GM19025 (cell line): ENCODE data around the gene SYNDIG1.

Source experiments
- ATAC-seq: cut with Tn5 transposase; IDR thresholded peaks from one replicate; pipeline ENCODE4 v1.9.1; 2021; ENCODE audit warnings: mild to moderate bottlenecking, low read depth, moderate library complexity; ENCODE audit not compliant: unreplicated experiment

The SYNDIG1 gene

DNA sequence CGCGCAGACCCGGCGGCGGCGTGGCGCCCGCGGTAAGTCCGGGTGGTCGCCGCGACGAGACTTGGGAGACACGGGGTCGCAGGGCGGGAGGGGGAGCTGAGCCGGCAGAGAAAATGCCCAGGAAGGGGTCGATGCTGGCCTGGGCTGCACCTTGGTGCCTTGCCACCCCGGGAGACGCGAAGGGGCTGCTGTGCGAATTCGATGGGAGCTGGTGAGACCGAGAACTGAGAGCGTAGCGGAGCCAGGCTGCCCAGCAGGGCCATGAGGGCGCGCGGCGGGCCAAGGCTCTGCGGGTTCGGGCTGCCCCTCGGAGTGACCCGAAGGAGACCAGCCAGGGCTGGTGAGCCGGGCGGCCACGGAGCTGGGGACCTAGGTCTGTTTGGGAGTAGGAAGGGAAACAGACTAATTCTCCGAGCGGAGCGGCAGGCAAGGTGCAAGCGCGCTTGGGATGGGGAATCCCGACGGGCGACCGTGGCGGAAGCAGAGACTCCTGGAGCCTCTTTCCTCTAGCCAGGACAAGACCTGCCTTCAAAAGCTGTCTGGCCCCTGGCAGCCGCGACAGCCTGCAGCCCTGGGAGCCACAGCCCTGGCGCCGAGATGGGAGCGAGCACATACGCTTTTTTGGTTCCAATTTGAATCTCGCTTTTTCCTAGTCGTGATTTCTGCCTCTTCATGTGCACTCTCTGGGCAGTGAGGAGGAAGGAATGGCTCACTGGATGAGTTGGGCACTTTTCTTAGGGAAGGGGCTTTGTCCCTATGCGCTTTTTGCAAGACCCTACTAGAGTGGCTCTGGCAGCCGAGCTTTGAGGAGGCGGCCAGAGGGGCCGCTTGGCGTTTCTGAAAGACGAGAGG lies 691 bp downstream of the SYNDIG1 start:
- ATAC-seq, result no peak

DNA sequence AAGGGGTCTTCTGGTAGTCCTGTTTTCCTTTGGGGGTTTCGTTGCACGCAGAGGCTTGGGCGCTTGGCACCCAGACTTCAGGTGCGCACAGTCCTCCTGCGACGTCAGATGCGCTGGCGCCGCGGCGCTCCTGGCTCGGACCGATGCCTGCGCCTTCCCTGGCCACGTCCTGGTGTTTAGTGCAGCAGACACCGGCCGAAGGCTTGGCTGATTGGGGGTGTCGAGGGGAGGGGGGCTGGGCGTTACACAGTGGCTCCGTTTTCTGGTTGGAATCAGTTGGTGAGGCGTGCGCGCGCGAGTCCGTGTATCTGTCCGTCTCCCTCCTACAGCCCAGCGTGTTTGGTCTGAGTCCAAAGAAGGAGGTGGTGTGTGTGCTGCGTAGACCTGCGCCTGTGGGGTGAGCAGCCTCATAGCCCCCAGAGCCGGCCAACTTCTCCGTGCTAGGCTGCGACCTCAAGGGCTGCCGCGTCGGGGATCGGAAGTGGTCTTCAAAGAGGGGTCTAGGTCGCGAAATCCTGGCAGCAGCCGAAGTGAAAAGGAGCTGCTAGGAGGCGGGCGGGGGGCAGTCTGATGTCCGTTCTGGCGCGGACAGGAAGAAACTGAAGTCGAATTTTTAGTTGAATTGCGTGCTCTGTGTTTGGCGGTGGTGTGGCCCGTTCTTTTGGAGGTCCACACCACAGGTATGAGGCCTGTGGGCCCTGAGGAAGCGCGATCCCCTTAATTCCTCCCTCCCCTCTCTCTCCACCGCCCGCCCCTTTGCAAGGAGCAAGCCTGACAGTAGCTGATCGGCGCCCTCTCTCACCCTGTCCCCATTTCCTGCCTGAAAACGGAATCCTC lies 1.5 kb downstream of the SYNDIG1 start:
- no peak for ATAC-seq

DNA sequence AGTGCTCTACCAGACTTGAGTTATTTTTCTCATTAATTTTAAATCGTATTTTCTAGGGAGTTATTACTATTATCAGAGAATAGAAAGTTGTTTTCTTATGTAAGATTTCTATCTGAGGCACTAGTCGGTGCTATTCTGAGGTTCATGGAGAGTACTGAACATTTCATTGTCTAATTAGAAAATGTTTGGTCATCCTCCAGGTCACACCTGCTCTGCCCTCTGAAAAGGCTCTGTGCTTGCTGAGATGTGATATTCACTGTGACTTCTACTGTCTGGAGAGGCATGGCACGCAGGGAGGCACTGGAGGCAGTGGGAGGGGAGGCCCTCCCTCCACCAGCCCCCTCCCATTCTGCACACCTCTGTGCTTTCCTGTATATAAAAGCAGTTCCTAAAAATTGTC lies 3.0 kb downstream of the SYNDIG1 start:
- no peak for ATAC-seq

DNA sequence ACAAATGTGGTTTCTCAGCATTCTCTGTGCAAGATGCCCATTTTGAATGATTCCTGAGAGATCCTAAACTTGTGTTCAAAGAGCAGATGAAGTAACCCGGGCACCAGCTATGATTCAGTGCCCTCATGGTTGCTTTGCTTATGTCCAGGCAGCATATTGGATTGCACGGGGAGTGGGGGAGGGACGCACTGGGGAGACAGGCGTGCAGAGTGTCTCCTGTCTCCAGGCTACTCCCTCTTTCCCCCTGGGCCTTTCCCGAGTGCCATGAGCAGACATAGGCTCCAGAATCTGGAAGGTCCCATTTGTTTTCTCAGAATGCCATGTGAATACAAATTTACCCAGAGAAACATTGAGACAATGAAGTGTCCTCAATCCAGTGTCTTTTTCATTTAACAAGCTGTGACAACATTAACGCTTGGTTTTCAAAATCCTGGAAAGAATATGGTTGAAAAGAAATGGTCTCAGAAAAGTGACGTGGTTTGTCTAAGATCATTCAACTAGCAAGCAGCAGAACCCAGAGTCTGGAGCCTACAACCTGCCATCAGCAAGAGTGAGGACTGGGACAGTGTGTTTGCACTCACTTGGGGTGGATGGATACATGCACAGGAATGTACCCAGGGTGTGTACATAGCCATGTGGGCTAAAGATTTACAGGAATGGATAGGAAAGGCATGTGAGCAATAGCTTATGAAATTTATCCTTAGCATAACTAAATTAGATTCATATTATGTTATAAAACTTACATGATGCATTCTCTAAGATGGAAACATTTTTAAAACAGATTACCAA lies 4.2 kb downstream of the SYNDIG1 start:
- ATAC-seq, result no peak

DNA sequence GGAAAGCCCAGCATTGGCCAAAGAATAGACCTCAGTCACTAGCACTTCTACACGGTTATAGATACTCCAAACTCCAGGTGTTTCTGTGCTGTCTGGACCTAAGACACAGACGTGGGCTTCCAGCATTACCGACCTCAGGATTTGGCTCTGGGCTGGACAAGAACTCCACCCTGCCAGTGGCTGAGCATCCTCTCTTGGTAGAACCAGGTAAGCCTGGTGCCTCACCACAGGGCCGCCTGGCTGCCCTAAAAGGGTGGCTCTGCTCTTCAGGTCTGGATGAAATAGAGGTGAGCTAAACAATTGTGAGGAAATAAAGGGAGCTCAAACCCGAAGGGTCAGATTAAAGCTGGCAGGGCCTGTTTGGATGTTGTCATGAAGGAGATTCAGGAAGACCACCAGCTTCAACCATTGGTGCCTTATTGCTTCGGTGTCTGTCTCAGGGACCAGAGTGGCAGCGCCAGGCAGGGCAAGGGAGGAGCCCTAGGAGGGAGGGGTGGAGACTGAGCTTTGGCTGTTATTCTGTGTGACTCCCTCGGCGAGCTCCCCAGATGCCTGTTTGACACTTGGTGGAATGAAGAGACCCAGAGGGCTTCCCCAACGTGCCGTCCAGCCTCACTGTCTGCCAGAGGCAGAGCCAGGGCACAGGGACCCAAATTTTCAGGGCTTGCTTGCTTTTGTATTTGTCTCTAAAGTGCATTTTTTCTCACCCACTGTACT lies 8.6 kb downstream of the SYNDIG1 start:
- ATAC-seq, result no peak

DNA sequence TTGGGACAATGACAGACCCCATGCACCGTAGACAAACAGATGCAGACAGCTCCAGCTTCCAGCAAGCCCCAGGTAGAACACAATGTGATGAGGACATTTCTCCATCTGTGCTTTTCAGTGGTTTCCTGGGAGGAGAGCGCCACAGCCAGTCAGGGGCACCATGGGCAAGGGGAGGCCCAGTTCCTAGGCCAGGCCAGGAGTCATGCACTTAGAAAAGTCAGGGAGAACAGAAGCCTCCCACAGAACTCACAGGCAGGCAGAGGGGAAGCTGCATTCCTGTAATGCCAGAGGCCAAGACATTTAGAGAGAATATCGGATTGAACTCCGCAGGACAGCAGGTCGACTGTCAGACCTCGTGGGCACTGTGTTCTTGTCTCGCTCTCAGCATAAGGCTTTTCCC lies 9.2 kb downstream of the SYNDIG1 start:
- ATAC-seq, result no peak

DNA sequence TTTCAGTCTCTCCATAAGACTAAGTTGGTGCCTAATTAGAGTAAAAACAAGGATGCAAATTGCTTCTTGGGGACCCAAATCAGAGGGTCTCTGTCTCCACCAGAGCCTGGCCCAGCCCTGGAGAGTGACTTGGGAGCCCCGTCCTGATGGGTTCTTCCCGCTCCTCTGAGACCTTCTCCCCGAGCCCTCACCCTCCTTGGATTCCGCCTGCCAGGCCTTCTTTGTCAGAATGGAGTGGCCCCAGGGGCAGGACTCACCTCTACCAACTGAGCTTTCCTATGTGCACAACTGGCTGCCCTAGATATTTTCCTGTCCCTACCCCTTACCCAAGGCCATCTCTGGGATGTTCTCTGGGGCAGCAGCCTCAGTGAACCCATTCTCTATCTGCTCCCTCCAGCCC lies 9.7 kb downstream of the SYNDIG1 start:
- no peak for ATAC-seq

DNA sequence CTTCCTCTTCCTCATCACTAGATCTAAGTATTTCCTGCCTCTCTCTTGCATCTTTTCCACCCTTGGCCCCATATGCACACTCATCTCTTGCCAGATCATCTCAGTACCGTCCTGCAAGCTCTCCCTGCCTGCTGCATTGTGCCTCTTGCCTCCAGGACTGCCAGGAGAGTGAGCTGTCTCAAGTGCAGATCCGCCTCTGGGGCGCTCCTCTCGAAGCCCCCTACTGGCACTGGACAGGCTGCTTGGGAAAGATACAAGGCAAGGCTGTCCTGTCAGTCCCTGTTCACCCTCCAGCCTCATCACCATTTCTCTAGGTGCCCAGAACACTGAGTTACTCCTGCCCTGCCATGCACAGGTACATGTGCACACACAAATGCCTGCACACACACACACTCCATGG lies 10.2 kb downstream of the SYNDIG1 start:
- no peak for ATAC-seq

DNA sequence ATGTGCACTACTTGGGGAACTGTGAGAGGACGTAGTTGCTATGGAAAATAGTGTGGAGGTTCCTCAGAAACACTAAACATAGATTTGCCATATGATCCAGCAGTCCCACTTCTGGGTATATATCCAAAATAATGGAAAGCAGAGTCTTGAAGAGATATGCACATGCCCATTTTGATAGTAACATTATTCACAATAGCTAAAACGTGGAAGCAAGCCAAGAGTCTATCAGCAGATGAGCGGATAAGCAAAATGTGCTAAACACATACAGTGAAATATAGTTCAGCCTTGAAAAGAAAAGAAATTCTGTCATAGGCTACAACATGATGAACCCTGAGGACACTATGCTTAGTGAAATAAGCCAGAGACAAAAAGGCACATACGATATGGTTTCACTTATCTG lies 11.1 kb downstream of the SYNDIG1 start:
- no peak for ATAC-seq

DNA sequence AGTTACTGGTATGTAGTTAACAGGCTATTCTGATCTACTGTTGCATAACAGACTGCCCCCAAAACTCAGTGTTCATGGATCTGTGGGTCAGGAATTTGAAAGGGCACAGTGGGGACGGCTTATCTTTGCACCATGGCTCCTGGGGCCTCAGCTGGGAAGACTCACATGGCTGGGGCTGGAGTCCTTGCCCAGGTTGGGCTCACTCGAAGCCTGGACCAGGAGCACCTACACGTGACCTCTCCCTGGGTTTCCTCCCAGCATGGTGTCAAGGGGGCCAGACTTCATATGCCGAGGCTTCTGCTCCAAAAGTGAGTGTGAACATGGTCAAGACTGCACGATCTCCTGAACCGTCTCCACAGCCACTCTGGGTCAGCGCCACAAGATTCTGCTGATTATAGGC lies 11.7 kb downstream of the SYNDIG1 start:
- ATAC-seq, result no peak

DNA sequence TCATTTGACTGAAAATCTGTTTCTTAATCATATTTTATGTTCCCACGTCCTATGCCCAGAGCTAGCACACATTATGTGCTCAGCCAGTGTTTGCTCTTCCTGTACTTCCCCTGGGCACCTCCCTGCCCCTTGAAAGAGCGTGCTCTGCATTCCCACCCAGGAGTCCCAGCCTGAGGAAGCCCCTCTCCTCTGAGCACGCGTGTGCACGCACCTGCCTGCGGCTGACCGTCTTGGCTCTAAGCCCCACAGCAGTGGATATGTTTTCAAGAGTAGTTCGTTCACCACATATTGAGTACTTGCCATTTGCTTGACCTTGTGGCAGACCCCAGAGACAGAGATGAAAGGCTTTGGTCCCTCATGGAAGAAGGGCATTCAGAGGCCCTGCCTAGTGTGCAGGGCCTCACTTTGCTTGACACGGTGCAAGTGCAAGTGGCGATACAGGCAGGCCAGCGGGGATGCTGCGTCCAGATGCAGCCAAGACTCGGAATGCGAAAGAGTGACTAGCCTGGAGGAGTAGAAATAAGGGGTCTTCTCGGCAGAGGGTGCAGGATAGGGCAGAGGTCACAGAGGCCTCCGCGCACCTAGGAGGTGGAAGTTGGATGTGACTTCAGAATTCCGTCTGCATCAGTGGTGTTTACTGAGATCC lies 14.1 kb downstream of the SYNDIG1 start:
- ATAC-seq, result no peak

DNA sequence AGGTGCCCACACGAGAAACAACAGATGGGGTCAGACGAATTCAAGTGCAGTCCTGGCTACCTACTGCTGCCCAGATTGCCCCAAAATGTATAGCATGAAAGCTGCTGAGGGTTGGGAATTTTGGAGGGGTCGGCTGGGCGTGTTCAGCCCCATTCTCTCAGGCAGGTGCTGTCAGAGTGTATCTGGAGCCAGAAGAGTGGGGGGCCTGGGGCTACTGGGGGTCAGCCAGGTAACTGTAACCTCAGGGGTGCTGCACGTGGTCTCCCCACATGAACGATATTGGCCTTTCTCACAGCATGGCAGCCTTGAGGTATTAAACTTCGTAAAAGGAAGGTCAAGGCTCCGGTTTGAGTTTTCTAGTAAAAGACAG lies 14.6 kb downstream of the SYNDIG1 start:
- no peak for ATAC-seq

DNA sequence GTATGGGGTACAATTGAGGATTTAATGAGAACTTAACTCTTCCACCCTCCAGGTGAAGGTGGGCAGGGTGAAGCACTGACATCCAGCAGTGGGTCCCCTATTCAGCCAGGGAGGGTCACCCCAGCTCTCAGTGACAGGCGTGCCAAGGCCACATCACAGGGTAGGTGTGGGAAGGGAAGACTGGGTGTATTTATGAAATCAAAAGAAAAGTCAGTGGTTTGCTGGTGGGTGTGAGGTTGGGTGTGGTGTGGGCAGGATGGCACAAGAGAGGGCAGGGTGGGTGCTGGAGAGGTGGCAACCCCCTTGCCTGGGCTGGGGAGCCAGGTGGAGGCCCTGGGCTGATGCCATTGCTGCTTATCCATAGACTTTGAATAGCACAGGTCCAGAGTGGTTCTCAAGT lies 16.6 kb downstream of the SYNDIG1 start:
- no peak for ATAC-seq

DNA sequence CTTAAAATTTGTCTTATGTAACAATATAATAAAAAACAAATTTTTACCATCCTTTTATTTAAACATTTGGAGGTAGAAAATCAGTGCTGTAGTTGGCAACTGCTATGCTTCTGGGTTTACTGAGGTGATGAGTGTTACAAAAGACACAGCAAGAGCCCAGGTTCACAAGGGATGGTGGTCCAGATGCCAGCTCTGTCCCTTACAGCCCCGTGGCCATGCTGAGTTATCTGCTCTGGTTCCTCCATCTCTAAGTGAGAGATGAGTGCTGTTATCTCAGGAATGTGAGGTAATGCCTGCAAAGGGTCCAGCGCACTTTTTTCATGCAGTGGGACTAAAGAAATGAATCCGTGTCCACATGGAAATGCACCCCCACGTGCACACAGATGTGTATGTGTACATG lies 17.8 kb downstream of the SYNDIG1 start:
- no peak for ATAC-seq

DNA sequence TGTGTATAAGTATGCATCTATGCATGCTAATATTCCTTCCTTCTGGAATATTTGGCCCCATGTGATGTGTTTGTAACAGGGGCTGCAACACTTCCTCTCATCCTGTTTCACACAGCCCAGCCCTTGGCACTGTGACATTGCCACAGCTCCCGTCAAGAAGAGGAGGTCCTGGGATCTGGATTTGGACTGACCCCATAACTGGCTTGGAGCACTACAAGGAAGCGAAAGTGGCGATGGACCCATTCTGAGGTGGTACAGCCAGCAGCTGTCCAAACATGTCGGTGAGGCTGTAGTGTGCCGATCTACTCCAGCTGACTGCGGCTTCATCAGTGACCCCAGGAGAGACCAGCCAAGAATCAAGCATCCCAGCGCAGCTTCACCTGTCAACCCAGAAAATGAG lies 18.2 kb downstream of the SYNDIG1 start:
- ATAC-seq, result no peak

DNA sequence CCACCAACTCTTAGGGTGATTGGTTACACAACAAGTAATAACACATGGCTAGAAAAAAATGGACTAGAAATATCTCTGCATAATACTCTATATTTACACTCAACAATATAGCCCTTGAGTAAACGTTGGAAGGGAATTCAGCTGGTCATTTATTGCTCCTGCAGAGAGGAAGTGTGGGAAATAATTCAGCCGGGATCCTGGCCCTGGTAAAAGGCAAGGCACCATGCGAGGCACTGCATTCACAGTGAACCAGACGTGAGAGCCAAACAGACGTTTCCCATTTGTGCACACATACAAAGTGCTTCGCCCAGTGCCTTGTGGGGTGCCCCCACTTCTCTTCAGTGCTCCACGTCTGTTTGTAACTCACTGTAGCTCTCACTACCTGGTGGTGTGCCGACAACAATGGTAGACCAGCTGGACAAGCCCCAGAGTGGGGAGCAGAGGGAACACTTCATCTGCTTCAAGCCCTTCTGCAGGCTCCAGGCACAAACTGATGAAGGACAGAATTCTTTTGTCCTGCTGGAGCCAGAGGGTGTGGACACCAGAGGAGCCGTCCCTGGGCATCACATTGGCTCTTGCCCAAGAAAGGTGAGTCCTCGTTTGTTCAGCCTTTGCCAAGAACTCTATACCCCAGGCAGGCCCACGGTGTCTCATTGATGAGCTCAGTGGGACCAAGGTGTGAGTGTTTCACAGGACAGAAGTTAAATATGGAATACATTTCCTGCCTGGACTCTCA lies 18.8 kb downstream of the SYNDIG1 start:
- ATAC-seq, result no peak

DNA sequence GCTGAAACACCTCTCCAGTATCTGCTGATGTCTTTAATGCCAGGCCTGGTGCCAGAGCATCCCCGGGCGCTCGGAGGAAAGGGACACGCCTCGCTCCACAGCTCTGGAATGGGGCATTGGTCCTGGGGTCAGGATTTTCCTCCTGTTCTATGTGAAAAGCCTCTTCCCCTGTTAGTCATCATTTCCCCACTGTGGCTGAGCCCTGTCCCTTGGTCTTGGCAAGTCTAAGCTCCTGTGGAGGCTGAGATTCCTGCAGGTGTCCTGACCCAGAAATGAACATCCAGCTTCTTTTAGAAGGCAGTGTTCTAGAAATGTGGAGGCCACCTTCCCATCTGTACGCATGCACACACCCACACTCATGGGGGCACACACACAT lies 19.4 kb downstream of the SYNDIG1 start:
- no peak for ATAC-seq

DNA sequence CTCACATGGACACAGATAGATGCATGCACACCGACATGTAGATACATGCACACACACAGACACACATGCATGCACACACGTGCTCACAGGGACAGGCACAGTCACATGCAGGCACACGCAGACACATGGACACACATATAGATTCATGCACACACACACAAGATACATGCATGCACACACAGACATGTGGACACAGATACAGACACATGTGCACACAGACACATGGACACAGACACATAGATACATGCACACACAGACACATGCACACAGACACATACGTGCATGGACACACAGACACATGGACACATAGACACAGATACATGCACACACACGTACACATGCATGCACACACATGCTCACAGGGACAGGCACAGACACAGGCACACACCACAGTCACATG lies 19.8 kb downstream of the SYNDIG1 start:
- no peak for ATAC-seq

DNA sequence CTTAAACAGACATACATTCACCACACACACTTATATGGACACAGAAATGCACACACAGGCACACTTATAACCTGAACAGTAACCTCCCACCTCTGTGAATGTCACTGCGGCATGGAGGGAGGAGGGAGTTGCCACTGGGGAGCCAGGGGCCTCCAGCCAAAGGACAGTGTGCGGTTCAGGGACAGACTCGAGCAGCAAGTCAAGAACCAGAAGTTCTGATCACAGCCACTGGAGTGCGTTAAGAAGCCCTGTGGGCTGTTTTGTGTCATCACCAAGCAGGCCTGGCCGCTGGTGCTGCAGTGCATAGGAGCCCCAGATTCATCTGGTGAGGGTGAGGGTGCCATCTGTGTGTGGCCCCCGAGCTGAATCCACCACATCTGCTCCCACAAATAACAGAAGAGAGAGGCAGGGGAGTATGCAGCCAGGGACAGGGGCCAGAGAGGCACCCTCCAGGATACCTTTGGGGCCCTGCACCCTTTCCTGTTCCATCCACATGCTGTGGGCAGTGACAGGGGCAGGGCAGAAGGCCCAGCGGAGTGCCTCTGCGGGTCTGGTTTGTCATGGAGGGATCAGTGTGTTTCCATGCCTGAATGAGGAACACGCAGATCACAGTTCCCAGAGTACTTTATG lies 20.3 kb downstream of the SYNDIG1 start:
- no peak for ATAC-seq
